GM12878 (cell line): ENCODE data around the gene EME2.

Experiments
- BCL11A ChIP-seq: IDR thresholded peaks from 2 replicates; pipeline ENCODE4 v1.6.1; 2011; ENCODE audit warnings: low read depth, low read length
- CHD1 ChIP-seq: IDR thresholded peaks from 2 replicates; pipeline ENCODE4 v1.6.1; 2012; ENCODE audit warnings: low read depth, low read length, improper control_type of control experiment
- CTCF ChIP-seq, 3 experiments: IDR thresholded peaks in 2 of 3; conservative IDR thresholded peaks in 1 of 3; 2 replicates each; pipeline ENCODE4 v1.5.1; 2011; ENCODE audit warnings: low read depth in 3 of 3, low read length in 3 of 3, mild to moderate bottlenecking in 3 of 3, control low read depth in 2 of 3, moderate library complexity in 2 of 3, inconsistent platforms in 1 of 3, mixed read lengths in 1 of 3; ENCODE audit not compliant: control insufficient read depth in 2 of 3, insufficient read depth in 1 of 3; ENCODE audit errors: extremely low read depth in 1 of 3
- MLLT1 ChIP-seq: fragments of 450-650 bp; IDR thresholded peaks from 2 replicates; pipeline ENCODE4 v1.6.1; 2016; ENCODE audit warnings: mild to moderate bottlenecking
- RAD21 ChIP-seq: IDR thresholded peaks from 2 replicates; pipeline ENCODE4 v1.6.1; 2011; ENCODE audit warnings: mild to moderate bottlenecking, low read depth, low read length, moderate library complexity; ENCODE audit not compliant: insufficient read depth
- SMARCA5 ChIP-seq: fragments of 450-650 bp; IDR thresholded peaks from 2 replicates; pipeline ENCODE4 v1.6.1; 2017; ENCODE audit warnings: mild to moderate bottlenecking
- ZBTB40 ChIP-seq: fragments of 450-650 bp; IDR thresholded peaks from 2 replicates; pipeline ENCODE4 v1.6.1; 2016; ENCODE audit warnings: mild to moderate bottlenecking, moderate library complexity, borderline replicate concordance

- TF ChIP-seq CHD1 (no peak), ZBTB40 (no peak), SMARCA5 (no peak), CTCF (IDR thresholded peaks at IDR 0.05 in 2 of 3, conservative IDR thresholded peaks at IDR 0.05 in 1 of 3; ENCODE audit: control insufficient read depth in 2 of 3, extremely low read depth in 1 of 3, insufficient read depth in 1 of 3, low read depth in 3 of 3, low read length in 3 of 3) (no peak), RAD21 (no peak), MLLT1 (no peak), BCL11A (no peak)
These were observed 21.7 kb downstream of the EME2 start for GRCh38 chr16:1794221-1794871.
